Liver (tissue), 9 donors: ENCODE results near the gene PHKB. TPM values are rescaled to one million over a fixed set of nuclear protein-coding genes. Genes with fewer than 3 reads are reported as not detected.

Experiments used
- DNase-seq: peaks from one replicate; pipeline ENCODE4 v3.0.0-alpha.2; 2017; ENCODE audit warnings: low spot score
- H3K27ac ChIP-seq, 2 donors: one replicate each; pipeline ENCODE4 v1.7.0; 2013; ENCODE audit warnings: inconsistent platforms in 2 of 2, low read length in 2 of 2, control low read depth in 1 of 2, low read depth in 1 of 2, mild to moderate bottlenecking in 1 of 2
- H3K27me3 ChIP-seq, 4 donors: one replicate each; pipeline versions ENCODE4 v1.6.1 to v1.7.0; 2013; ENCODE audit warnings: low read length in 3 of 4, inconsistent platforms in 1 of 4, mild to moderate bottlenecking in 1 of 4, moderate library complexity in 1 of 4; ENCODE audit not compliant: control insufficient read depth in 4 of 4, insufficient read depth in 4 of 4
- H3K36me3 ChIP-seq, 4 donors: one replicate each; pipeline versions ENCODE4 v1.6.1 to v1.7.0; 2013; ENCODE audit warnings: low read length in 3 of 4, mild to moderate bottlenecking in 3 of 4, low read depth in 1 of 4, moderate library complexity in 1 of 4; ENCODE audit not compliant: control insufficient read depth in 4 of 4, insufficient read depth in 3 of 4
- H3K4me1 ChIP-seq, 4 donors: one replicate each; pipeline versions ENCODE4 v1.6.1 to v1.7.0; 2013; ENCODE audit warnings: low read length in 3 of 4, mild to moderate bottlenecking in 3 of 4, moderate library complexity in 1 of 4; ENCODE audit not compliant: control insufficient read depth in 4 of 4, insufficient read depth in 4 of 4
- H3K4me3 ChIP-seq, 3 donors: one replicate each; pipeline versions ENCODE4 v1.6.1 to v1.7.0; 2013; ENCODE audit warnings: low read length in 3 of 3, control low read depth in 1 of 3, low read depth in 1 of 3, mild to moderate bottlenecking in 1 of 3
- H3K9ac ChIP-seq, 2 donors: one replicate each; pipeline ENCODE4 v1.7.0; 2013; ENCODE audit warnings: low read length in 2 of 2, mild to moderate bottlenecking in 2 of 2, moderate library complexity in 2 of 2, control low read depth in 1 of 2, low read depth in 1 of 2
- H3K9me3 ChIP-seq, 4 donors: one replicate each; pipeline versions ENCODE4 v1.6.1 to v1.7.0; 2013; ENCODE audit warnings: low read length in 3 of 4; ENCODE audit not compliant: control insufficient read depth in 4 of 4
- ATF3 ChIP-seq: IDR thresholded peaks from 2 replicates; pipeline ENCODE4 v1.6.1; 2016; ENCODE audit warnings: antibody characterized with exemption
- CTCF ChIP-seq: fragments of 150-350 bp; IDR thresholded peaks from 2 replicates; pipeline ENCODE4 v1.5.1; 2017; ENCODE audit warnings: improper control_type of control experiment, low read depth, low read length; ENCODE audit not compliant: missing input control
- EGR1 ChIP-seq, 2 donors: IDR thresholded peaks; 2 replicates each; pipeline ENCODE4 v1.6.1; 2016 to 2018; ENCODE audit warnings: antibody characterized with exemption in 2 of 2, low read depth in 2 of 2
- FOXA1 ChIP-seq: IDR thresholded peaks from 2 replicates; pipeline ENCODE4 v1.6.1; 2016; ENCODE audit warnings: antibody characterized with exemption
- FOXA2 ChIP-seq: IDR thresholded peaks from 2 replicates; pipeline ENCODE4 v1.6.1; 2016; ENCODE audit warnings: antibody characterized with exemption
- GABPA ChIP-seq, 2 donors: IDR thresholded peaks in 1 of 2; conservative IDR thresholded peaks in 1 of 2; 2 replicates each; pipeline ENCODE4 v1.6.1; 2016; ENCODE audit warnings: antibody characterized with exemption in 2 of 2, mild to moderate bottlenecking in 1 of 2, moderate library complexity in 1 of 2
- HNF4A ChIP-seq, 2 donors: conservative IDR thresholded peaks; 2 replicates each; pipeline ENCODE4 v1.6.1; 2016; ENCODE audit warnings: antibody characterized with exemption in 2 of 2, mild to moderate bottlenecking in 2 of 2
- HNF4G ChIP-seq: IDR thresholded peaks from 2 replicates; pipeline ENCODE4 v1.6.1; 2016; ENCODE audit warnings: antibody characterized with exemption
- JUND ChIP-seq, 2 donors: IDR thresholded peaks; 2 replicates each; pipeline ENCODE4 v1.6.1; 2016; ENCODE audit warnings: antibody characterized with exemption in 2 of 2
- MAX ChIP-seq: IDR thresholded peaks from 2 replicates; pipeline ENCODE4 v1.6.1; 2016; ENCODE audit warnings: antibody characterized with exemption
- NR2F2 ChIP-seq: IDR thresholded peaks from 2 replicates; pipeline ENCODE4 v1.6.1; 2016; ENCODE audit warnings: antibody characterized with exemption
- RAD21 ChIP-seq, 2 donors: IDR thresholded peaks; 2 replicates each; pipeline ENCODE4 v1.6.1; 2016; ENCODE audit warnings: antibody characterized with exemption in 2 of 2, mild to moderate bottlenecking in 2 of 2
- RXRA ChIP-seq, 2 donors: IDR thresholded peaks; 2 replicates each; pipeline ENCODE4 v1.6.1; 2017 to 2018; ENCODE audit warnings: antibody characterized with exemption in 2 of 2, mild to moderate bottlenecking in 1 of 2
- SP1 ChIP-seq: IDR thresholded peaks from 2 replicates; pipeline ENCODE4 v1.6.1; 2018; ENCODE audit warnings: antibody characterized with exemption, mild to moderate bottlenecking
- TAF1 ChIP-seq: conservative IDR thresholded peaks from 2 replicates; pipeline ENCODE4 v1.6.1; 2016; ENCODE audit warnings: antibody characterized with exemption, mild to moderate bottlenecking
- YY1 ChIP-seq: IDR thresholded peaks from 2 replicates; pipeline ENCODE4 v1.6.1; 2016; ENCODE audit warnings: antibody characterized with exemption, mild to moderate bottlenecking
- WGBS: extraction: QIAGEN DNeasy Blood & Tissue Kit; methylation state at CpG from one replicate; pipeline ENCODE4 v1.1.7; 2013; 5-methylcytosine and 5-hydroxymethylcytosine counted together
- polyA plus RNA-seq, 2 donors: library from polyadenylated mRNA; stranded (reverse) in 1 of 2; unstranded in 1 of 2; fragments of 200-250 nt in 1 of 2; fragments of >200 nt in 1 of 2; fragmentation: Nextera tagmentation in 1 of 2; extraction: Ambion mirVana in 1 of 2; gene quantifications; one replicate each; pipeline versions ENCODE4 v1.2.1 to v1.2.3, GENCODE V29; 2013 to 2015
- total RNA-seq, 2 donors: library from RNA; depleted of rRNA; stranded (reverse); fragments of >200 nt; gene quantifications; one replicate each; pipeline ENCODE4 v1.2.3, GENCODE V29; 2014
- TF ChIP-seq, protein P1 (sequence below): IDR thresholded peaks from 2 replicates; pipeline ENCODE4 v1.6.1; 2016; ENCODE audit warnings: antibody characterized with exemption, mild to moderate bottlenecking
- TF ChIP-seq, protein P2 (sequence below): IDR thresholded peaks from 2 replicates; pipeline ENCODE4 v1.6.1; 2016; ENCODE audit warnings: antibody characterized with exemption
- donor health status: healthy.
- donor health status: healthy.
- donor health status: healthy.
- donor health status: healthy.
- donor health status: healthy.

The PHKB gene
- total and polyA plus RNA-seq, 4 donors: 13.2 to 49.1 (median 29.0) TPM

GRCh38 chr16:47524007-47524405 lies 62.9 kb downstream of the PHKB start:
- Histone ChIP-seq H3K9ac (no peak overlapping the region), H3K4me3 (no peak overlapping the region), H3K9me3 (no peaks in the 10 kb centered on the region), H3K27ac (no peak overlapping the region), H3K4me1 (peaks cover 0 to 3% (median 1%) of the 10 kb centered on the region in 4 donors), H3K27me3 (no peaks in the 10 kb centered on the region), H3K36me3 (peaks cover 0 to 6% (median 1%) of the 10 kb centered on the region in 4 donors)
- no peak for DNase-seq
- 79% methylated on average over 5 of the region's 5 CpGs for WGBS
- TF ChIP-seq FOXA1: no peak
- TF ChIP-seq CTCF: no peak
- TF ChIP-seq YY1: no peak
- no peak for TF ChIP-seq RXRA (IDR thresholded peaks at IDR 0.05)
- no peak for TF ChIP-seq NR2F2
- TF ChIP-seq, protein P1, sequence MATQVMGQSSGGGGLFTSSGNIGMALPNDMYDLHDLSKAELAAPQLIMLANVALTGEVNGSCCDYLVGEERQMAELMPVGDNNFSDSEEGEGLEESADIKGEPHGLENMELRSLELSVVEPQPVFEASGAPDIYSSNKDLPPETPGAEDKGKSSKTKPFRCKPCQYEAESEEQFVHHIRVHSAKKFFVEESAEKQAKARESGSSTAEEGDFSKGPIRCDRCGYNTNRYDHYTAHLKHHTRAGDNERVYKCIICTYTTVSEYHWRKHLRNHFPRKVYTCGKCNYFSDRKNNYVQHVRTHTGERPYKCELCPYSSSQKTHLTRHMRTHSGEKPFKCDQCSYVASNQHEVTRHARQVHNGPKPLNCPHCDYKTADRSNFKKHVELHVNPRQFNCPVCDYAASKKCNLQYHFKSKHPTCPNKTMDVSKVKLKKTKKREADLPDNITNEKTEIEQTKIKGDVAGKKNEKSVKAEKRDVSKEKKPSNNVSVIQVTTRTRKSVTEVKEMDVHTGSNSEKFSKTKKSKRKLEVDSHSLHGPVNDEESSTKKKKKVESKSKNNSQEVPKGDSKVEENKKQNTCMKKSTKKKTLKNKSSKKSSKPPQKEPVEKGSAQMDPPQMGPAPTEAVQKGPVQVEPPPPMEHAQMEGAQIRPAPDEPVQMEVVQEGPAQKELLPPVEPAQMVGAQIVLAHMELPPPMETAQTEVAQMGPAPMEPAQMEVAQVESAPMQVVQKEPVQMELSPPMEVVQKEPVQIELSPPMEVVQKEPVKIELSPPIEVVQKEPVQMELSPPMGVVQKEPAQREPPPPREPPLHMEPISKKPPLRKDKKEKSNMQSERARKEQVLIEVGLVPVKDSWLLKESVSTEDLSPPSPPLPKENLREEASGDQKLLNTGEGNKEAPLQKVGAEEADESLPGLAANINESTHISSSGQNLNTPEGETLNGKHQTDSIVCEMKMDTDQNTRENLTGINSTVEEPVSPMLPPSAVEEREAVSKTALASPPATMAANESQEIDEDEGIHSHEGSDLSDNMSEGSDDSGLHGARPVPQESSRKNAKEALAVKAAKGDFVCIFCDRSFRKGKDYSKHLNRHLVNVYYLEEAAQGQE: no peak
- no peak for TF ChIP-seq HNF4G
- TF ChIP-seq FOXA2: no peak
- no peak for TF ChIP-seq GABPA (IDR thresholded peaks at IDR 0.05 in 1 of 2, conservative IDR thresholded peaks at IDR 0.05 in 1 of 2)
- TF ChIP-seq TAF1: no peak
- no peak for TF ChIP-seq HNF4A (conservative IDR thresholded peaks at IDR 0.05)
- no peak for TF ChIP-seq RAD21 (IDR thresholded peaks at IDR 0.05)
- TF ChIP-seq, protein P2, sequence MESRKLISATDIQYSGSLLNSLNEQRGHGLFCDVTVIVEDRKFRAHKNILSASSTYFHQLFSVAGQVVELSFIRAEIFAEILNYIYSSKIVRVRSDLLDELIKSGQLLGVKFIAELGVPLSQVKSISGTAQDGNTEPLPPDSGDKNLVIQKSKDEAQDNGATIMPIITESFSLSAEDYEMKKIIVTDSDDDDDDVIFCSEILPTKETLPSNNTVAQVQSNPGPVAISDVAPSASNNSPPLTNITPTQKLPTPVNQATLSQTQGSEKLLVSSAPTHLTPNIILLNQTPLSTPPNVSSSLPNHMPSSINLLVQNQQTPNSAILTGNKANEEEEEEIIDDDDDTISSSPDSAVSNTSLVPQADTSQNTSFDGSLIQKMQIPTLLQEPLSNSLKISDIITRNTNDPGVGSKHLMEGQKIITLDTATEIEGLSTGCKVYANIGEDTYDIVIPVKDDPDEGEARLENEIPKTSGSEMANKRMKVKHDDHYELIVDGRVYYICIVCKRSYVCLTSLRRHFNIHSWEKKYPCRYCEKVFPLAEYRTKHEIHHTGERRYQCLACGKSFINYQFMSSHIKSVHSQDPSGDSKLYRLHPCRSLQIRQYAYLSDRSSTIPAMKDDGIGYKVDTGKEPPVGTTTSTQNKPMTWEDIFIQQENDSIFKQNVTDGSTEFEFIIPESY: no peak
- no peak for TF ChIP-seq ATF3
- no peak for TF ChIP-seq SP1
- no peak for TF ChIP-seq MAX
- no peak for TF ChIP-seq JUND (IDR thresholded peaks at IDR 0.05)
- TF ChIP-seq EGR1 (IDR thresholded peaks at IDR 0.05; ENCODE audit: low read depth in 2 of 2): no peak
